ENCODE data around the gene RPL37. TPM values are rescaled to one million over a fixed set of nuclear protein-coding genes. Genes with fewer than 3 reads are reported as not detected.
A peak's percentile ranks its signal among the peaks of the same experiment; 100 is the strongest.
"Not testable (repeated sequence)": the region's sequence is repeated elsewhere in the genome, so short reads cannot be mapped to it uniquely, and the experiment has no call there.

Gene RPL37
- total RNA-seq, 6 experiments from 2014 or later: 854 to 1,142 (median 1,034) TPM

- peak overlapping the region; percentile 64 for H3K27ac Mint-ChIP-seq
- no peaks in the 10 kb centered on the region for H3K9me3 Mint-ChIP-seq
- no peak for DNase-seq
- peaks cover 57% of the 10 kb centered on the region for H3K4me1 Mint-ChIP-seq (ENCODE audit: low read depth)
- no peak for TF ChIP-seq CTCF (IDR thresholded peaks at IDR 0.05)
- peaks cover 63% of the 10 kb centered on the region for H3K36me3 Mint-ChIP-seq (ENCODE audit: low read depth)
- H3K4me3 Mint-ChIP-seq: no peak overlapping the region
- H3K27me3 Mint-ChIP-seq (ENCODE audit: insufficient read depth): peaks cover 20% of the 10 kb centered on the region
Observed at GRCh38 chr5:40828021-40828631, 6.9 kb downstream of the RPL37 start.

- no peak overlapping the region; the same call in 1 of the 2 replicates for H3K4me3 Mint-ChIP-seq
- peak overlapping the region; percentile 67 for H3K27ac Mint-ChIP-seq
- no peak for DNase-seq
- H3K36me3 Mint-ChIP-seq (ENCODE audit: low read depth): peaks cover 56% of the 10 kb centered on the region
- H3K9me3 Mint-ChIP-seq: no peaks in the 10 kb centered on the region
- H3K27me3 Mint-ChIP-seq (ENCODE audit: insufficient read depth): peaks cover 20% of the 10 kb centered on the region
- H3K4me1 Mint-ChIP-seq (ENCODE audit: low read depth): peaks cover 50% of the 10 kb centered on the region
- no peak for TF ChIP-seq CTCF (IDR thresholded peaks at IDR 0.05)
Observed at GRCh38 chr5:40827188-40827977, 7.6 kb downstream of the RPL37 start.

DNA sequence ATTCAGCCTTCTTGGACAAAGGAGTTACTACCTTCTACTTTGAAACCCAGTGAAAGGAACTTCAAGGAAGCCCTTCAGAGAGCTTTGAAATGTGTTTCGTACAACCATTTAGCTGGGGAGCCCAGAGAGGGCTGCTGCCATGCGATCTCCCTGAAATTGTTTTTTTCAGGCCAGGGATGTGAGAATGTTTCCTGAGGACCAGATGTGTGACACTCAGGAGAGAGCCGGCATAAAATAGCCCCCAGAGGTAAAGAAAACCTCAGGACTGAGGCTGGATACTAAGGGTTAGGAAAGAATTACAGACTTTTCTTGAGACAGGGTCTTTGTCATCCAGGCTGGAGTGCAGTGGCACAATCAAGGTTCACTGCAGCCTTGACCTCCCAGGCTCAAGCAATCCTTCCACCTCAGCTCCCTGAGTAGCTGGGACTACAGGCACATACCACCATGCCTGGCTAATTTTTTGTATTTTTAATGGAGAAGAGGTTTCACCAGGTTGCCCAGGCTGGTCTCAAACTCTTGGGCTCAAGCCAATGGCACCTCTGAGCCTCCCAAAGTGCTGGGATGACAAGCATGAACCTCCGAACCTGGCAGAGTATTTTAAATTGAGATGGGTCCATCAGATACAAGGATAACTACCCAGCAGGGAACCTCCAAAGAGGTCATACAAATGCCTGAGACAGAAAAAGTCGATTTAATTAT lies 8.4 kb downstream of the RPL37 start:
- H3K36me3 Mint-ChIP-seq (ENCODE audit: low read depth): peaks cover 49% of the 10 kb centered on the region
- no peak for DNase-seq
- H3K4me1 Mint-ChIP-seq (ENCODE audit: low read depth): peaks cover 42% of the 10 kb centered on the region
- no peak overlapping the region; the same call in 1 of the 2 replicates for H3K4me3 Mint-ChIP-seq
- H3K27me3 Mint-ChIP-seq (ENCODE audit: insufficient read depth): peaks cover 20% of the 10 kb centered on the region
- no peaks in the 10 kb centered on the region for H3K9me3 Mint-ChIP-seq
- TF ChIP-seq CTCF (IDR thresholded peaks at IDR 0.05): no peak
- peak overlapping the region; percentile 67 for H3K27ac Mint-ChIP-seq

GRCh38 chr5:40825461-40826043 lies 9.5 kb downstream of the RPL37 start:
- not testable (repeated sequence) for H3K9me3 Mint-ChIP-seq, DNase-seq, H3K4me3 Mint-ChIP-seq
- peaks cover 43% of the 10 kb centered on the region for H3K36me3 Mint-ChIP-seq (ENCODE audit: low read depth)
- H3K27me3 Mint-ChIP-seq (ENCODE audit: insufficient read depth): peaks cover 20% of the 10 kb centered on the region
- H3K27ac Mint-ChIP-seq: peak overlapping the region; percentile 18
- peaks cover 36% of the 10 kb centered on the region for H3K4me1 Mint-ChIP-seq (ENCODE audit: low read depth)

DNA sequence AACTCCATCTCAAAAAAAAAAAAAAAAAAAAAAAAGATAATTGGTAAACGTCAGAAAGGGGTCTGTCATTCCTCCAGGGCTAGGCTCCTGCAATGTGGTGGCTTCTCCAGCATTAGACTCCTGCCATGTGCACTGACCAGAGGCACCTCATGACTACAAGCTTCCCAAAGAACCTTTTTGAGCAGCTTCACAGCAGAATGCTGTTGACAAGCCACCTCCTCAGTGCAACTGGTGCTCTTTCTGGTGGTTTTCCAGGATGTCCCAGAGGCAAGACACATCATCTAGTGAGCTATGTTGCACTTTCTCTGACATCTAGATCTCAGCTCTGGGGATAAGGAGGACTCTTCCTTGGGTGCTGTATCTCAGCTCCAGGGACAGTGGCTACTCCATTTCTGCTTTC lies 11.6 kb downstream of the RPL37 start:
- TF ChIP-seq CTCF (IDR thresholded peaks at IDR 0.05): no peak
- no peak overlapping the region; the same call in 1 of the 2 replicates for H3K4me3 Mint-ChIP-seq
- H3K4me1 Mint-ChIP-seq (ENCODE audit: low read depth): peaks cover 20% of the 10 kb centered on the region
- DNase-seq: peak; percentile 37
- peaks cover 16% of the 10 kb centered on the region for H3K27me3 Mint-ChIP-seq (ENCODE audit: insufficient read depth)
- no peaks in the 10 kb centered on the region for H3K9me3 Mint-ChIP-seq
- peaks cover 22% of the 10 kb centered on the region for H3K36me3 Mint-ChIP-seq (ENCODE audit: low read depth)
- H3K27ac Mint-ChIP-seq: peak overlapping the region; percentile 52

Data from HFFc6 (cell line).